Esophagus squamous epithelium (tissue), 5 donors: ENCODE results near the gene CD58. TPM values are rescaled to one million over a fixed set of nuclear protein-coding genes. Genes with fewer than 3 reads are reported as not detected.

ENCODE experiments used
- DNase-seq: peaks from one replicate; lab custom pipeline; 2025; lab: John Stamatoyannopoulos, UW
- H3K27ac ChIP-seq, 4 donors: fragments of 200-600 bp; sonication (generic); one replicate each; pipeline ENCODE4 v1.5.1; 2016 to 2019; ENCODE audit warnings: mild to moderate bottlenecking in 1 of 4
- H3K27me3 ChIP-seq, 4 donors: fragments of 200-600 bp; sonication (generic); 1 replicate in 3 of 4; 2 replicates in 1 of 4; pipeline versions ENCODE4 v1.5.1 to v1.6.0; 2017 to 2021; ENCODE audit warnings: antibody characterized with exemption in 1 of 4
- H3K36me3 ChIP-seq, 3 donors: fragments of 200-600 bp; sonication (generic); one replicate each; pipeline ENCODE4 v1.5.1; 2016 to 2019
- H3K4me1 ChIP-seq, 3 donors: fragments of 200-600 bp; sonication (generic); one replicate each; pipeline ENCODE4 v1.5.1; 2017 to 2019
- H3K4me3 ChIP-seq, 4 donors: fragments of 200-600 bp; sonication (generic); 1 replicate in 3 of 4; 2 replicates in 1 of 4; pipeline ENCODE4 v1.5.1; 2016 to 2019; ENCODE audit warnings: mild to moderate bottlenecking in 2 of 4, moderate library complexity in 1 of 4
- H3K9me3 ChIP-seq, 3 donors: fragments of 200-600 bp; sonication (generic); one replicate each; pipeline ENCODE4 v1.5.1; 2016 to 2019
- POLR2A ChIP-seq, 4 donors: fragments of 450-650 bp; IDR thresholded peaks; one replicate each; pipeline ENCODE4 v1.6.1; 2017; ENCODE audit warnings: antibody characterized with exemption in 4 of 4, mild to moderate bottlenecking in 4 of 4, moderate library complexity in 3 of 4
- WGBS, 2 donors: methylation state at CpG; one replicate each; pipeline ENCODE4 v1.1.5; 2018; 5-methylcytosine and 5-hydroxymethylcytosine counted together
- intact Hi-C: fragments of 100-400 bp; cut with DNase I; formaldehyde crosslinking; loops from one replicate; pipeline ENCODE4 v1.15.0; 2022
- total RNA-seq, 4 donors: library from RNA; depleted of rRNA; stranded (reverse); fragments of >200 nt; gene quantifications; one replicate each; pipeline ENCODE4 v1.1.0, GENCODE V29; 2016
- TF ChIP-seq, protein P1 (sequence below), 6 experiments: fragments of 450-650 bp in 4 of 6; fragments of 200-600 bp in 2 of 6; sonication (generic) in 2 of 6; IDR thresholded peaks; one replicate each; pipeline ENCODE4 v1.5.1; 2016 to 2019; ENCODE audit warnings: antibody characterized with exemption in 6 of 6, mild to moderate bottlenecking in 4 of 6, moderate library complexity in 4 of 6
- donor health status: DM: yes; HTN: yes; CAD: no.

Gene CD58
- total RNA-seq, 4 donors from 2014 or later, result 19.4 to 54.4 (median 32.5) TPM

DNA sequence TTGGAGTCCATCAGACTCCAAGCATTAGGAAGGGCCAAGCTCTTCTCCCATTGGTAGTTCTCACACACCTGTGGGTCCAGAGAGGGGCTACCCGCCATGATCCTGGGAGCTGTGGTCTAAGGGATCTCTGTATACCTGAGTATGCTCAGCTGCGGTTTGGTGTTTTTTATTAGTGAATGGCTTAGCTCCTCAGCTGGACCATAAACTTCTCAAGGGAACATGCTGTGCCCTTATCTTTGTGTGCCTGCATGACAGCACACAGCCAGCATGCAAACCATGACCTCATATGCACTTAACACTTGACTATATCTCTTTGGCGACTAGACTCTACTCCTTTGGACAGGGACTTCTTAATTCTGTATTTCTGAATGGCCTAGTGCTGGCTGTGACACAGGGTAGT, 94.5 kb downstream of the CD58 start:
- 77 to 96% methylated on average over 1 to 3 of the region's 3 CpGs for WGBS, 2 donors
- Histone ChIP-seq H3K4me3 (no peak overlapping the region), H3K9me3 (no peaks in the 10 kb centered on the region), H3K36me3 (no peaks in the 10 kb centered on the region), H3K4me1 (peaks cover 0 to 4% (median 0%) of the 10 kb centered on the region in 3 donors), H3K27me3 (no peaks in the 10 kb centered on the region), H3K27ac (no peak overlapping the region)
- TF ChIP-seq POLR2A (IDR thresholded peaks at IDR 0.05), result no peak
- TF ChIP-seq, protein P1, sequence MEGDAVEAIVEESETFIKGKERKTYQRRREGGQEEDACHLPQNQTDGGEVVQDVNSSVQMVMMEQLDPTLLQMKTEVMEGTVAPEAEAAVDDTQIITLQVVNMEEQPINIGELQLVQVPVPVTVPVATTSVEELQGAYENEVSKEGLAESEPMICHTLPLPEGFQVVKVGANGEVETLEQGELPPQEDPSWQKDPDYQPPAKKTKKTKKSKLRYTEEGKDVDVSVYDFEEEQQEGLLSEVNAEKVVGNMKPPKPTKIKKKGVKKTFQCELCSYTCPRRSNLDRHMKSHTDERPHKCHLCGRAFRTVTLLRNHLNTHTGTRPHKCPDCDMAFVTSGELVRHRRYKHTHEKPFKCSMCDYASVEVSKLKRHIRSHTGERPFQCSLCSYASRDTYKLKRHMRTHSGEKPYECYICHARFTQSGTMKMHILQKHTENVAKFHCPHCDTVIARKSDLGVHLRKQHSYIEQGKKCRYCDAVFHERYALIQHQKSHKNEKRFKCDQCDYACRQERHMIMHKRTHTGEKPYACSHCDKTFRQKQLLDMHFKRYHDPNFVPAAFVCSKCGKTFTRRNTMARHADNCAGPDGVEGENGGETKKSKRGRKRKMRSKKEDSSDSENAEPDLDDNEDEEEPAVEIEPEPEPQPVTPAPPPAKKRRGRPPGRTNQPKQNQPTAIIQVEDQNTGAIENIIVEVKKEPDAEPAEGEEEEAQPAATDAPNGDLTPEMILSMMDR (IDR thresholded peaks at IDR 0.05), result no peak
- DNase-seq, result no peak
- intact Hi-C loops, result loop anchor here (10.0 kb wide), 1 partner anchor 52 kb away; no protein-coding TSS in a partner anchor

DNA sequence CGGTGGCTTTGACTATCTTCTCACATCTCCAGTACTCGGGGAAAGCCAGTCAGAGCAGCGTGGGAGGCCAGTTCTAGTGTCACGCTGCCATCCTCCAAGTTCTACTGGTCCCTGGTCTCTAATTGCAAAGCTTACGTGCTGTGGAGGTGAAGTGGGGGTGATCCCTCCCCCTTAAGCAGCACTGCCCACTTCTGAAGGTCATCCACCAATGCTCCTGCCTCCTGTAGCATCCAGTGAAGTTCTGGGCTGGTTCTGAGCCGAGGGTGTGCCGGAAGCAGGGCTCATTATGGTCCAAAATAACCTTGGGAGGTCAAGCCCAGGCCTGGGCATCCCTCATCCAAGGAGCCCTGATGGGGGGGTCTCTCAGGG, 95.0 kb downstream of the CD58 start:
- Histone ChIP-seq H3K9me3 (no peaks in the 10 kb centered on the region), H3K27ac (no peak overlapping the region), H3K4me1 (peaks cover 0 to 4% (median 0%) of the 10 kb centered on the region in 3 donors), H3K36me3 (no peaks in the 10 kb centered on the region), H3K4me3 (no peak overlapping the region), H3K27me3 (no peaks in the 10 kb centered on the region)
- TF ChIP-seq, protein P1 (IDR thresholded peaks at IDR 0.05), result no peak
- TF ChIP-seq POLR2A (IDR thresholded peaks at IDR 0.05), result no peak
- no peak for DNase-seq
- WGBS, 2 donors, result 92 to 94% methylated on average over 4 to 5 of the region's 7 CpGs
- intact Hi-C loops, result loop anchor here (10.0 kb wide), 1 partner anchor 51 kb away; no protein-coding TSS in a partner anchor

DNA sequence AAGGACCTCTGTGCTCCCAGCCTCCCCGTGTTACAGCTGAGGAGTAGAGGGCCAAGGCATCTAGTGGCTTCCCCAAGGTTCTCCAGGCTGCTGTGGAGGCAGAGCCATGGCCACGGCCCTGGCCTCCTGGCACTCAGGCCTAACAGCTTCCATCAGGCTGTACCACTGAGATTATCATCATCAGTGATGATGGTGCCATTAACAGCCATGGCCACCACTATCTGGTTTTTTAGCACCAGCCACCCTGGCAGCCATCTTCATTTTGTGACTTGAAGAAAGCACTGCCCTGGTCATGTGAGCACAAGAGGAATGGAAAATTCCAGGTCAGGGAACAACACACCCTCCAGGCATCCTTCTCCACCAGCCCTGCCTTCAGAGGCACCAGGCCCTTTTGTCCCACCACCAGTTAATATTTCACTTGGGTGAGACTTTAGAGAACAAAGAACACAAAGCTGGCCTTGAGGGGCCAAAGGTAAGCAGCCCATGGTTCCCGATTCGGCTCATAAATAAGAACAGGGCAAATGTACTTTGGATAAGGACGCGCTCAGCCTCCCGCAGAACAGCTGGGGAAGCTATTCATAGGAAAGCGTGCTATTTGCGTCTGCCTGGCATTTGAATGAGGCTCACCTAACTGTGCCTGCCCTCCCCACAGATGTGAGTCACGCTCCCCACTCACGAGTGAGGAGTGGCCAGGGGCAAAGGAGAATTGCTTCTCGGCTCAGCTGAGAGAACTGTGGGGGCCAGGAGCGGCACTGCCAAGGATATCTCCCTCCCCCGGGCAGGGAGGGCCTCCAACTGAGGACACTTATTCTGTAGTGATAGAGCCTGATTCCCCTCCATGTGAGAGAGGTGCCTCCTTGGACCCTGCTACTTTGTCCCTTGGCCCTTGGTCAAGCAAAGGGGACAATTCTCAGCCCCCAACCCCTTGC, 95.6 kb downstream of the CD58 start:
- Histone ChIP-seq H3K9me3 (no peaks in the 10 kb centered on the region), H3K4me1 (peaks cover 0 to 4% (median 0%) of the 10 kb centered on the region in 3 donors), H3K4me3 (no peak overlapping the region), H3K27me3 (no peaks in the 10 kb centered on the region), H3K27ac (no peak overlapping the region), H3K36me3 (no peaks in the 10 kb centered on the region)
- intact Hi-C loops, result loop anchor here (10.0 kb wide), 1 partner anchor 50 kb away; no protein-coding TSS in a partner anchor
- DNase-seq, result no peak
- TF ChIP-seq POLR2A (IDR thresholded peaks at IDR 0.05), result no peak
- TF ChIP-seq, protein P1 (IDR thresholded peaks at IDR 0.05), result no peak
- WGBS, 2 donors, result 82 to 94% methylated on average over 4 to 14 of the region's 14 CpGs

DNA sequence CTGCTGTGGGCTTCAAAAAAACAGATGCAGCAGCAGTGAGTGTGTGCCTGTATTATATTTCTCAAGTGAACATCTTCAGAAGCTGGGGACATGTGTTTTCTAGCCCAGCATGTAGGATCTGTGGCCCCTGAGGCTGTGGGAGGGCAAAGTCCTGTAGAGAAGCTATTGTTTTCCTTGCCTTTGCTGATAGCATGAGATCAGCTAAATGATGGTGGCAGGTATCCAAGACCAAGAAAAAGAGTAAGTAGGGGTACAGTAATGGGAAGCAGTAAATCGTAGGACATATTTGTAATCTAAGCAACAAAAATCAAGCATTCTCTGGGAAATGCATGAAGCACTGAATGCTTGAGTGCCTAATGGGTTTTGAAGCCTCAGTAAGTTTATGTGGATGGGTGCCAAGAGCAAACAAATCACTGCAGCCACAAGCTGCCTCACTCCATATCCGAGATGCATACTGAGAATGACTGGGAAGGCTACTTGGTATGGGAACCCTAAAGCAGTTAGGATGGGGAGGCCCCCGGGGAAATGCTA, 98.3 kb downstream of the CD58 start:
- WGBS, 2 donors, result 37 to 38% methylated on average over 3 of the region's 3 CpGs
- no peak for DNase-seq
- intact Hi-C loops, result loop anchor here (10.0 kb wide), 1 partner anchor 48 kb away; no protein-coding TSS in a partner anchor

DNA sequence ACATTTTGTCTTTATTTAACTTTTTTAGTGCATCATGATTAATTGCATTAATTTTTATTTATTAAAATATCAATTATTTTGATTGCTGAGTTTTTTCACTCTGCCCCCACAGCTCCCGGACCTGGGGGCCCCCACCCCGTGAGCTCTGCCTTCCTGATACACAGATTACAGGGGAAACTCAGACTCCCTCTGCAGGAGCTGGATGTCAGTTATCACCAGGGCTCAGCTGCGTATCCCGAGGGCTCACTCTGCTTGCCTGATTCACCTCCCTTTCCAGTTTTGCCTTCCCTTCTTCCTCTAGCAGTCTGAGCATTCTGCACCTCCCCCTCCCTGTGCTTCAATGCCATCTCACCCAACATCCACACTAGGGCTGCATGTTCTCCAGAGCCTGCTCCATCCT, 99.6 kb downstream of the CD58 start:
- intact Hi-C loops, result loop anchor here (10.0 kb wide), 1 partner anchor 46 kb away; no protein-coding TSS in a partner anchor
- no peak for DNase-seq
- no peak overlapping the region for H3K4me3 ChIP-seq
- no peaks in the 10 kb centered on the region for H3K36me3 ChIP-seq
- H3K27ac ChIP-seq, result no peak overlapping the region
- H3K27me3 ChIP-seq, result no peaks in the 10 kb centered on the region
- H3K9me3 ChIP-seq, result no peaks in the 10 kb centered on the region
- H3K4me1 ChIP-seq, result peaks cover 0 to 4% (median 0%) of the 10 kb centered on the region in 3 donors
- WGBS, 2 donors, result 59 to 62% methylated on average over 4 of the region's 4 CpGs
- TF ChIP-seq, protein P1 (IDR thresholded peaks at IDR 0.05), result no peak
- no peak for TF ChIP-seq POLR2A (IDR thresholded peaks at IDR 0.05)

More for the DNA sequence above, 98.3 kb downstream of the CD58 start:
- Histone ChIP-seq H3K36me3 (no peaks in the 10 kb centered on the region), H3K27me3 (no peaks in the 10 kb centered on the region), H3K4me1 (peaks cover 0 to 4% (median 0%) of the 10 kb centered on the region in 3 donors), H3K4me3 (no peak overlapping the region), H3K27ac (no peak overlapping the region), H3K9me3 (no peaks in the 10 kb centered on the region)
- no peak for TF ChIP-seq POLR2A (IDR thresholded peaks at IDR 0.05)
